ENCODE measurements around the gene SPSB3.
A peak's percentile ranks its signal among the peaks of the same experiment; 100 is the strongest.

Gene SPSB3

DNA sequence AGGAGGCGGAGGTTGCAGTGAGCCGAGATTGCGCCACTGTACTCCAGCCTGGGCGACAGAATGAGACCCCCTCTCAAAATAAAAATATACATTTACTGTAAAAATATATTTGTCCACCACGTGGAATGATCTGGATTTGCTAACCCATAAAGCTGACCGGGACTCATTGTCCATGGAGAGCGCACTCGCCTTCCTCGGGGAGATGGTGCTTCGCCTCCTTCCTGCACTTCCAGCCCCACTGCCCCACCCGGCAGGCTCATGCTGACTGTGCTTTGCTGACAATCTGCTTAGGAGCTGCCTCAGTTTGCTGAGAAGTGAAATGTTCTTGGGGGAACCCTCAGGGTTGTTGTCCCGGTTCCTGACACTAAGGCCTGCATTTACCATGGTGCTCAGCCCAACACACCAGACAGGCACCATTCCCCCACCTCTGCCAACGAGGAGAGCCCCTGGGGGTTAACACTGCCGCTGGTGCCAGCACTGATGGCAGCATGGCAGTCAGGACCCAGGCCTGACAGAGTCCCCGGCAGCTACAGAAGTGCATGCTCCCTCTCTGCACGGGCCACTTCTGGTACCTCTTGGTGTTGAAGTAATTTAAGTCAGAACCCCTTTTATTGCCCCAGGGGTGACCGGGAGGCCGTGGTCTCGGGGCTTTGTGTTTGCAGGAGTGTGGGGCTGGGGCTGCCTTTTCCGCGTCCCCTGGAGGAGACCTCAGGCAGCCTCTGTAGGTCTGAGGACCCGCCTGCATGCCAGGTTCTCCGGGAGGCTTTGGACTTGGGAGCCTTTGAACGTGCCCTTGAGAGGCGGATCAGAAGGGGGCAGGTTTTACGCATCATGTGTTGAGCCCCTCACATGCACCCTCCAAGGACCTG is 2.8 kb upstream of the SPSB3 start:
- TF ChIP-seq CTCF (IDR thresholded peaks at IDR 0.05; ENCODE audit: low read depth, low read length, missing control alignments): no peak
- no peak overlapping the region for H3K4me3 ChIP-seq (ENCODE audit: low read depth, low read length)
- DNase-seq (ENCODE audit: low read depth): no peak

- no peak for DNase-seq (ENCODE audit: low read depth)
- peak overlapping the region; percentile 85 for H3K4me3 ChIP-seq (ENCODE audit: low read depth, low read length)
- TF ChIP-seq CTCF (IDR thresholded peaks at IDR 0.05; ENCODE audit: low read depth, low read length, missing control alignments): no peak
These were observed 488 bp downstream of the SPSB3 start for GRCh38 chr16:1781758-1782407.

- TF ChIP-seq CTCF (IDR thresholded peaks at IDR 0.05; ENCODE audit: low read depth, low read length, missing control alignments): no peak
- peak overlapping the region; percentile 85 for H3K4me3 ChIP-seq (ENCODE audit: low read depth, low read length)
- no peak for DNase-seq (ENCODE audit: low read depth)
These were observed 1.1 kb downstream of the SPSB3 start for GRCh38 chr16:1781254-1781653.

DNA sequence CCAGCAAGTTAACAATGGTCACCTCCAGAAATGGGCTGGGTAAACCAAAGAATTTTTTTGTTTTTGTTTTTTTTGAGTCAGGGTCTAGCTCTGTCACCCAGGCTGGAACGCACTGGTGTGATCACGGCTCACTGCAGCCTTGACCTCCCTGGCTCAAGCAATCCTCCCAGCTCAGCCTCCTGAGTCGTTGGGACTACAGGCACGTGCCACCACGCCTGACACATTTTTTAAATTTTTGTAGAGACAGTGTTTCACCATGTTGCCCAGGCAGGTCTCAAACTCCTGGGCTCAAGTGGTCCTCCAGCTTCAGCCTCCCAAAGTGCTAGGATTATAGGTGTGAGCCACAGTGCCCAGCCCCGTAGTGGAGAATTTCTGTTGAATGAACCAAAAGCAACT is 1.7 kb downstream of the SPSB3 start:
- DNase-seq (ENCODE audit: low read depth): no peak
- H3K4me3 ChIP-seq (ENCODE audit: low read depth, low read length): no peak overlapping the region
- TF ChIP-seq CTCF (IDR thresholded peaks at IDR 0.05; ENCODE audit: low read depth, low read length, missing control alignments): no peak

GRCh38 chr16:1779741-1780676 is 2.4 kb downstream of the SPSB3 start:
- DNase-seq (ENCODE audit: low read depth): no peak
- no peak overlapping the region for H3K4me3 ChIP-seq (ENCODE audit: low read depth, low read length)
- TF ChIP-seq CTCF (IDR thresholded peaks at IDR 0.05; ENCODE audit: low read depth, low read length, missing control alignments): no peak

- no peak for TF ChIP-seq CTCF (IDR thresholded peaks at IDR 0.05; ENCODE audit: low read depth, low read length, missing control alignments)
- no peak overlapping the region for H3K4me3 ChIP-seq (ENCODE audit: low read depth, low read length)
- no peak for DNase-seq (ENCODE audit: low read depth)
These were observed 3.1 kb downstream of the SPSB3 start for GRCh38 chr16:1779234-1779701.
